ENCODE measurements around the gene MYBPH. TPM values are rescaled to one million over a fixed set of nuclear protein-coding genes. Genes with fewer than 3 reads are reported as not detected.

The MYBPH gene
- total and polyA plus RNA-seq, 7 donors, result not detected

GRCh38 chr1:203136409-203137042 is 39.1 kb downstream of the MYBPH start:
- H3K36me3 ChIP-seq, result no peaks in the 10 kb centered on the region
- no peaks in the 10 kb centered on the region for H3K27me3 ChIP-seq
- no peak for TF ChIP-seq POLR2AphosphoS5 (IDR thresholded peaks at IDR 0.05)
- TF ChIP-seq EP300 (IDR thresholded peaks at IDR 0.05), result no peak
- no peak for TF ChIP-seq CTCF (IDR thresholded peaks at IDR 0.05)
- TF ChIP-seq POLR2A (IDR thresholded peaks at IDR 0.05), result no peak
- H3K4me3 ChIP-seq, result no peak overlapping the region
- no peaks in the 10 kb centered on the region for H3K4me1 ChIP-seq
- intact Hi-C loops (cut with DNase I), result no loop called here
- peak; percentile 49 for DNase-seq
- WGBS, 2 donors, result 90 to 93% methylated on average over 1 of the region's 1 CpG
- no peaks in the 10 kb centered on the region for H3K9me3 ChIP-seq
- H3K27ac ChIP-seq, result no peak overlapping the region

GRCh38 chr1:203135636-203136305 is 39.9 kb downstream of the MYBPH start:
- Histone ChIP-seq H3K4me3 (no peak overlapping the region), H3K27ac (no peak overlapping the region), H3K4me1 (no peaks in the 10 kb centered on the region), H3K9me3 (no peaks in the 10 kb centered on the region), H3K36me3 (no peaks in the 10 kb centered on the region), H3K27me3 (no peaks in the 10 kb centered on the region)
- no peak for TF ChIP-seq POLR2A (IDR thresholded peaks at IDR 0.05)
- TF ChIP-seq POLR2AphosphoS5 (IDR thresholded peaks at IDR 0.05), result no peak
- TF ChIP-seq CTCF (IDR thresholded peaks at IDR 0.05), result no peak
- TF ChIP-seq EP300 (IDR thresholded peaks at IDR 0.05), result no peak
- 12 to 22% methylated on average over 8 of the region's 8 CpGs for WGBS, 2 donors
- intact Hi-C loops (cut with DNase I), result no loop called here
- DNase-seq, result peak; percentile 38

DNA sequence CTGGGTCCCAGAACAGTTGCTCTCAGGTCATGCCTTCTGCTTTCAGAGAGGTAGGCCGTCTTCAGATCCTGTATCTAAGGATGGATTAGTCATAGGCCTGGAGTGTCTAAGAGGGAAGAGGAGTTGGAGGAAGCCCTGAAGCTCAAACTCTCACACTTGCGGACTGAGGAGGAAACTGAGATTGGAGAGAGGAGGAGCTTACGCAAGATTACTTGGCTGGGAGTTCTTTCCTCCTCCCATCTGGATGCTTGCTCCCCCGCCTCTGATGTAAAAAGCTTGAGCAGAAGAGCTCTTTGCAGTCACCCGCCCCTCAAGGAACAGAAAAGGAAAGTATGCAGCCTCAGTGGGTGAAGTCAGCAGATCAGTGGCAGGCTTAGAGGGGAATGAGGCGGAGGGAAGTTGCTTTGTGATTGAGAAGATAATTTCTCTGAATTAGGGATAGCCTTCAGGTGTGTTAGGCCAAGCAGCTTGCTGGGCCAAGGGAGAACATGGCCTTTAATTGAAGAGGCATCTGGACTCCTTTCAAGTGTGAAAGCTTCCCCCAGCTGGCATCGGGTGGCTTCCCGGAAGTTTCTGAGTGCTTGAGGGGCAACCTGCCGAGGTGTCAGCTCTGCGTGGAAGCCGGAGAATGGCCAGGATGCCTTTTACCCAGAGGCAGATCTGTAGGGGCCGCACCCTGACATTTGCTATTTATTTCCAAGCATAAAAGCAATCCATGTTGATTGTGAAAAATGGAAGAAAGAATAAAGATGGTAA is 41.5 kb downstream of the MYBPH start:
- no peak overlapping the region for H3K4me3 ChIP-seq
- TF ChIP-seq CTCF (IDR thresholded peaks at IDR 0.05), result no peak
- TF ChIP-seq EP300 (IDR thresholded peaks at IDR 0.05), result no peak
- TF ChIP-seq POLR2A (IDR thresholded peaks at IDR 0.05), result no peak
- TF ChIP-seq POLR2AphosphoS5 (IDR thresholded peaks at IDR 0.05), result no peak
- no peaks in the 10 kb centered on the region for H3K27me3 ChIP-seq
- H3K9me3 ChIP-seq, result no peaks in the 10 kb centered on the region
- intact Hi-C loops (cut with DNase I), result no loop called here
- peak overlapping the region in 1 of 4 donors; percentile 46 for H3K27ac ChIP-seq
- H3K4me1 ChIP-seq, result peaks cover 0 to 7% (median 0%) of the 10 kb centered on the region in 4 donors
- 79 to 82% methylated on average over 12 of the region's 12 CpGs for WGBS, 2 donors
- DNase-seq, result peak; percentile 77
- no peaks in the 10 kb centered on the region for H3K36me3 ChIP-seq

DNA sequence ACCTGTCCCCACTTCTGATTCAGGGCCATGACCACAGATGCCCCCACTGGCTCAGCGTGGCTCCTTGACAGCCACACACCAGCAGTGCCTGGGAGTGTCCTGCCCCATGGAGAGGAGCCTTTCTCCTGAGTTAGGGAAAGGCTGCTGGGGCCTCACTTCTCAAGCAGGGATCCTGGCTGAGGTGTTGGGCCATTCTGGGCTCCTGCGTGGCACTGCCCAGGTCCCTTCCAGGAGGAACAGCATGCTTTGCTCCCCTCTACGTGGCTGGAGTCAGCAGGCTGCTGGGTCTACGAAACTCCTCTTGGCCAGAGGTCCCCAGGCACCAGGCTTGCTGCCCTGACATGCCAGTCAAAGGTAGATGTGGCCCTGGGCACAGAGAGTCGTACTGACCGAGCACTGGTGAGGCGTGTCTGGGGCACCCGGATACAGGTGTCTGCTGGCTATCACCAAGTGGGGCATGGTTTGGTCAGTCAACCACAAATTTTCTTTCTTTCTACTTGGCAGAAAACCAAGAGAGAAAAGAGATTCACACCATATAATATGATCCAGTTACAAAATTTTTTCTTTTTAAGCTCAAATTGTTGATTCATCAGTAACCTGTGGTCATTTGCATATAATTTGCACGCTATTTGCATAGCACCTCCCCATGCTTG is 44.0 kb downstream of the MYBPH start:
- peak; percentile 26 for DNase-seq
- intact Hi-C loops (cut with DNase I), result no loop called here
- Histone ChIP-seq H3K4me3 (no peak overlapping the region), H3K4me1 (peaks cover 0 to 23% (median 20%) of the 10 kb centered on the region in 4 donors), H3K27ac (no peak overlapping the region), H3K9me3 (no peaks in the 10 kb centered on the region), H3K36me3 (no peaks in the 10 kb centered on the region), H3K27me3 (peaks cover 0 to 5% (median 0%) of the 10 kb centered on the region in 3 donors)
- TF ChIP-seq POLR2A (IDR thresholded peaks at IDR 0.05) (no peak), CTCF (IDR thresholded peaks at IDR 0.05) (no peak), POLR2AphosphoS5 (IDR thresholded peaks at IDR 0.05) (no peak), EP300 (IDR thresholded peaks at IDR 0.05) (no peak)
- 91% methylated on average over 9 of the region's 9 CpGs for WGBS, 2 donors

All from sigmoid colon (tissue), 7 donors.